Measurements from ENCODE around the gene ZNF568. TPM values are rescaled to one million over a fixed set of nuclear protein-coding genes. Genes with fewer than 3 reads are reported as not detected.

The ZNF568 gene
- total RNA-seq, 4 donors from 2014 or later, result 5.6 to 13.2 (median 8.4) TPM

DNA sequence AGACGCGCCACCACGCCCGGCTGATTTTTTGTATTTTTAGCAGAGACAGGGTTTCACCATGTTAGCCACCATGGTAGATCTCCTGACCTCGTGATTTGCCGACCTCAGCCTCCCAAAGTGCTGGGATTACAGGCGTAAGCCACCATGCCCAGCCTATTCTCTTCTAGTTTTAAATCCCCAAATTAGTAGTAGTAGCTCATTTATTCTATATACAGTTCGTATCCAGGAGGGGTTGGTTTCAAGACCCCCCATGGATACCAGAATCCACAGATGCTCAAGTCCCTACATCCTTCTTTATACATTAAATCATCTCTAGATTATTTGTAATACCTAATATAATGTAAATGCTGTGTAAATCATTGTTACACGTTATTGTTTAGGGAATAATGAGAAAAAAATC lies 2.0 kb downstream of the ZNF568 start:
- TF ChIP-seq, protein P1, sequence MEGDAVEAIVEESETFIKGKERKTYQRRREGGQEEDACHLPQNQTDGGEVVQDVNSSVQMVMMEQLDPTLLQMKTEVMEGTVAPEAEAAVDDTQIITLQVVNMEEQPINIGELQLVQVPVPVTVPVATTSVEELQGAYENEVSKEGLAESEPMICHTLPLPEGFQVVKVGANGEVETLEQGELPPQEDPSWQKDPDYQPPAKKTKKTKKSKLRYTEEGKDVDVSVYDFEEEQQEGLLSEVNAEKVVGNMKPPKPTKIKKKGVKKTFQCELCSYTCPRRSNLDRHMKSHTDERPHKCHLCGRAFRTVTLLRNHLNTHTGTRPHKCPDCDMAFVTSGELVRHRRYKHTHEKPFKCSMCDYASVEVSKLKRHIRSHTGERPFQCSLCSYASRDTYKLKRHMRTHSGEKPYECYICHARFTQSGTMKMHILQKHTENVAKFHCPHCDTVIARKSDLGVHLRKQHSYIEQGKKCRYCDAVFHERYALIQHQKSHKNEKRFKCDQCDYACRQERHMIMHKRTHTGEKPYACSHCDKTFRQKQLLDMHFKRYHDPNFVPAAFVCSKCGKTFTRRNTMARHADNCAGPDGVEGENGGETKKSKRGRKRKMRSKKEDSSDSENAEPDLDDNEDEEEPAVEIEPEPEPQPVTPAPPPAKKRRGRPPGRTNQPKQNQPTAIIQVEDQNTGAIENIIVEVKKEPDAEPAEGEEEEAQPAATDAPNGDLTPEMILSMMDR (IDR thresholded peaks at IDR 0.05), result no peak
- ATAC-seq (ENCODE audit: low FRiP score), result no peak
- DNase-seq (ENCODE audit: low spot score), result no peak

DNA sequence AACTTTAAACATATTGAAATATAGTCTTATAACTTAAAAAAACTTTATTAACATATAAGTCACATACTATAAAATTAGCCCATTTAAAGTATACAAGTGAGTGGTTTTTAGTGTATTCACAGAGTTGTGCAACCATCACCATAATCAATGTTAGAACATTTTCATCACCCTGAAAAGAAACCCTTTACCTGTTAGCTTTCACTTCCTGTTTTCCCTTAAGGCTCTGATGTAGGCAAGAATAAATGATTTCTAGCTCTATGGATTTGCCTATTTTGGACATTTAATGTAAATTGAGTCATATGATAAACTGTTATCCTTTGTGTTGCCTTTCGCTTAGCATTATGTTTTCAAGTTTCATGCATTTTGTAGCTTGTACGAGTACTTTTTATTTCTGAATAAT lies 15.6 kb downstream of the ZNF568 start:
- DNase-seq (ENCODE audit: low spot score) (no peak), ATAC-seq (ENCODE audit: low FRiP score) (no peak)
- TF ChIP-seq, protein P1 (IDR thresholded peaks at IDR 0.05), result no peak

DNA sequence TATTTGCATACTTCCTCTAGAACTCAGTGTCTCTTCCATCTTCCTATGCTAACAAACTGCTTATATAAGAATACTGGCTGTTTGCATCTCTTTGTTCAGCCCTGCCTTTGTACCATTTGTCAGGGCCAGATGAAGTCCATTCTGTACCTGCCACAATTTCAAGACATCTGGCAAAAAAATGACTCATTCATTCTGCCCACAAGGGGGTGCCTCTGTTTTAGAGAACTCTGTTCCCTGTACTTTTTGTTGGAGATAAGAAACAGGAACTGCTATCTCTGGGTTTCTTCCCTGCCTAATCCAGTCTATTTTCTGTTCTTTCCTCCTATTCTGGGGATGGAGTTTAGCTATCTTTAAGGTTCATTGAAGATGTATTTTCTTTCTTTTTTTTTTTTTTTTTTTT lies 23.0 kb downstream of the ZNF568 start:
- ATAC-seq (ENCODE audit: low FRiP score) (no peak), DNase-seq (ENCODE audit: low spot score) (no peak)
- TF ChIP-seq, protein P1 (IDR thresholded peaks at IDR 0.05), result no peak

DNA sequence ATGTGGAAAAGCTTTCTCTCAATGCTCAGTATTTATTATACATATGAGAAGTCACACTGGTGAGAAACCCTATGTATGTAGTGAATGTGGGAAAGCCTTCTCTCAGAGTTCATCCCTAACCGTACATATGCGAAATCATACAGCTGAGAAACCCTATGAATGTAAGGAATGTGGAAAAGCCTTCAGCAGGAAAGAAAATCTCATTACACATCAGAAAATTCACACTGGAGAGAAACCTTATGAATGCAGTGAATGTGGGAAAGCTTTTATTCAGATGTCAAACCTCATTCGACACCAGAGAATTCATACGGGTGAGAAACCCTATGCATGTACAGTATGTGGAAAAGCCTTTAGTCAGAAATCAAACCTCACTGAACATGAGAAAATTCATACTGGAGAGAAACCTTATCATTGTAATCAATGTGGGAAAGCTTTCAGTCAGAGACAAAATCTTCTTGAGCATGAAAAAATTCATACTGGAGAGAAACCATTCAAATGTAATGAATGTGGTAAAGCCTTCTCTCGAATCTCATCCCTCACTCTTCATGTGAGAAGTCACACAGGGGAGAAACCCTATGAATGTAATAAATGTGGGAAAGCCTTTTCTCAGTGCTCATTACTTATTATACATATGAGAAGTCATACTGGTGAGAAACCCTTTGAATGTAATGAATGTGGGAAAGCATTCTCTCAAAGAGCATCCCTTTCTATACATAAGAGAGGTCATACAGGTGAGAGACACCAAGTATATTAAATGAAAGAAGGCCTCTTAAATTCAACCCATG lies 34.4 kb downstream of the ZNF568 start:
- TF ChIP-seq, protein P1 (IDR thresholded peaks at IDR 0.05), result no peak
- no peak for ATAC-seq (ENCODE audit: low FRiP score)
- no peak for DNase-seq (ENCODE audit: low spot score)

DNA sequence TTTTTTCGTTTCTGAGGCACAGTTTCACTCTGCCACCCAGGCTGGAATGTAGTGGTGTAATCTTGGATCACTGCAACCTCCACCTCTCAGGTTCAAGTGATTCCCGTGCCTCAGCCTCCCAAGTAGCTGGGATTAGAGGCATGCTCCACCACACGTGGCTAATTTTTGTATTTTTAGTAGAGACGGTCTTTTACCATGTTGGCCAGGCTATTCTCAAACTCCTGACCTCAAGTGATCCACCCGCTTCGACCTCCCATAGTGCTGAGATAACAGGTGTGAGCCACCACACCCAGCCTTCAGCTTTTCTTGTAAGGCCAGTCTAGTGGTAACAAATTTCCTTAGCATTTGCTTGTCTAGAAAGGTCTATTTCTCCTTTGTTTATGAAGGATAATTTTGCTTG lies 46.2 kb downstream of the ZNF568 start:
- TF ChIP-seq, protein P1 (IDR thresholded peaks at IDR 0.05), result no peak
- DNase-seq (ENCODE audit: low spot score), result no peak
- no peak for ATAC-seq (ENCODE audit: low FRiP score)

DNA sequence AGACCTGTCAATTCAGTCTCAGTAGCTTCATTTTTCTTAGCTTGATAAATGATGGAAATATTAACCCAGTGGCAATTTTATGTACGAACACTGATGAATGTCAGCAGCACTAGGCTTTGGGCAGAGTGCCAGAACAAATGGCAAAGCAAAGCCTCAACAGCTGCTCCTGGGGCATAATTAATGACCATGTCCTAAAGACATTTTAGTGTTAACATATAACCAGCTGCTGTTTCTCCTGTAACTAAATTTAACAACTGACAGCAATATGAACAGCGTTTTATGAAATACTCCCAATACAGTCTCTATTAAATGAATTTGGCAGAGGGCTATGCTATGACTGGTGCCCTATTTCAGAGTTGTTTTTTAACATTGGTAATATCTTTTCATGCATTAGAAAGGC lies 47.1 kb downstream of the ZNF568 start:
- DNase-seq (ENCODE audit: low spot score) (no peak), ATAC-seq (ENCODE audit: low FRiP score) (no peak)
- TF ChIP-seq, protein P1 (IDR thresholded peaks at IDR 0.05), result no peak

DNA sequence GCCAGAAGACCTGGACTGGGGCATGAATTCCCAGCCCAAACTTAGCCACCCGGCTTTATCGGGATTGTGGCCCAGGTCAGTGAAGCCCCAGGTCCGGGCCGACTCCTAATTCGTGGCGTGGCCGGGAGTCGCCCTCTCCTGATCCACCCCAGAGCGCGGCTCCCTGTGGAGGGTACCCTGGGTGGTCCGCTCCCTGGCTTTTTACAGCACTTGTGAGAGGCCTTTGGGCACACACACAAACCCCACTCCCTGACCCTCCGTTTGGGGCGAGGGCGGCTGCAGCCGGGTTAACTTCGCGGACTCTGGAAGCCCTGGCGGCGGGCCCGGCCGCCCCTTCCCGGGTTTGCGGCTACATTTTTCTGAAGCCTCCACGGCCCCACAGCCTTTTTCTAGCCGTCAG lies 56.4 kb downstream of the ZNF568 start:
- TF ChIP-seq, protein P1 (IDR thresholded peaks at IDR 0.05), result no peak
- ATAC-seq (ENCODE audit: low FRiP score), result no peak
- DNase-seq (ENCODE audit: low spot score), result no peak
